H1 (cell line): ENCODE measurements around the gene OR10P1.

Experiments used
- EZH2 ChIP-seq: fragments of 200-600 bp; sonication (generic); IDR thresholded peaks from 2 replicates; pipeline ENCODE4 v1.7.1; 2012; ENCODE audit warnings: low read depth, mild to moderate bottlenecking, moderate library complexity, low read length, inconsistent platforms; ENCODE audit not compliant: severe bottlenecking
- KDM1A ChIP-seq: fragments of 200-600, 300-600 bp; sonication (generic); IDR thresholded peaks from 2 replicates; pipeline ENCODE4 v1.7.1; 2016; ENCODE audit warnings: mild to moderate bottlenecking, low read length, borderline replicate concordance
- POLR2AphosphoS5 ChIP-seq: IDR thresholded peaks from 2 replicates; pipeline ENCODE4 v1.6.1; 2011; ENCODE audit warnings: low read depth, low read length
- RAD21 ChIP-seq, 2 experiments: IDR thresholded peaks in 1 of 2; conservative IDR thresholded peaks in 1 of 2; 2 replicates each; pipeline ENCODE4 v1.6.1; 2011; ENCODE audit warnings: low read depth in 2 of 2, low read length in 2 of 2, improper control_type of control experiment in 1 of 2, inconsistent platforms in 1 of 2, mild to moderate bottlenecking in 1 of 2, moderate library complexity in 1 of 2
- RFX5 ChIP-seq: IDR thresholded peaks from 2 replicates; pipeline ENCODE4 v1.6.1; 2011; ENCODE audit warnings: low read depth, low read length, improper control_type of control experiment, borderline replicate concordance
- YY1 ChIP-seq: IDR thresholded peaks from 2 replicates; pipeline ENCODE4 v1.6.1; 2011; ENCODE audit warnings: low read depth, mild to moderate bottlenecking, low read length

GRCh38 chr12:55642267-55642666 lies 5.6 kb downstream of the OR10P1 start:
- TF ChIP-seq RAD21 (IDR thresholded peaks at IDR 0.05 in 1 of 2, conservative IDR thresholded peaks at IDR 0.05 in 1 of 2; ENCODE audit: low read depth in 2 of 2, low read length in 2 of 2) (no peak), RFX5 (no peak), YY1 (no peak), KDM1A (no peak), POLR2AphosphoS5 (no peak), EZH2 (no peak)
